Erythroblast (primary cell): ENCODE measurements around the gene EYS.

Experiments
- GATA1 ChIP-seq: IDR thresholded peaks from 2 replicates; pipeline ENCODE4 v1.6.1; 2011; ENCODE audit warnings: low read depth, mild to moderate bottlenecking, control low read depth, low read length, moderate library complexity
- POLR2A ChIP-seq: IDR thresholded peaks from 2 replicates; pipeline ENCODE4 v1.6.1; 2011; ENCODE audit warnings: mild to moderate bottlenecking, low read length

DNA sequence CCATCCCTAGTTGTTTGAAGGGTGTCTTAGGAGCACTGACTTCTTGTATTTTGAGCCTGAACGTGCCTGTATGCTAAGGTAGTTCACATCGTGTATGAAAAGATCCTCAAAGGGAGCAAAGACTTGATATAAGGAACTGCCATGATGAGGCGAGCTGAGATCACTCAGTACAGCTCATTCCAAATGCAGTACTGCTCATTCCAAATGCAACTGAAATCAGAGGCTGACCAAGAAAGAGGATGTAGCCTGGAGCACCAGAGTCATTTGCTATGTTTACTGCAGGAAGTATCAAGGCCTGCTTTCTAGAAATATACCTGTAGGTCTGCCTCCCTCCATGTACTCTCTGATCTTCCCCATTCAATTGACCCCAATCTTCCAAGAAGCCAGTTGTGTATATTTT lies 832.2 kb downstream of the EYS start:
- TF ChIP-seq POLR2A (no peak), GATA1 (no peak)
